GM18870 (cell line): ENCODE measurements around the gene ANKRD44.
A peak's percentile ranks its signal among the peaks of the same experiment; 100 is the strongest.

Source experiments
- ATAC-seq: cut with Tn5 transposase; IDR thresholded peaks from one replicate; pipeline ENCODE4 v1.9.1; 2021; ENCODE audit warnings: moderate library complexity; ENCODE audit not compliant: unreplicated experiment

ANKRD44 gene

DNA sequence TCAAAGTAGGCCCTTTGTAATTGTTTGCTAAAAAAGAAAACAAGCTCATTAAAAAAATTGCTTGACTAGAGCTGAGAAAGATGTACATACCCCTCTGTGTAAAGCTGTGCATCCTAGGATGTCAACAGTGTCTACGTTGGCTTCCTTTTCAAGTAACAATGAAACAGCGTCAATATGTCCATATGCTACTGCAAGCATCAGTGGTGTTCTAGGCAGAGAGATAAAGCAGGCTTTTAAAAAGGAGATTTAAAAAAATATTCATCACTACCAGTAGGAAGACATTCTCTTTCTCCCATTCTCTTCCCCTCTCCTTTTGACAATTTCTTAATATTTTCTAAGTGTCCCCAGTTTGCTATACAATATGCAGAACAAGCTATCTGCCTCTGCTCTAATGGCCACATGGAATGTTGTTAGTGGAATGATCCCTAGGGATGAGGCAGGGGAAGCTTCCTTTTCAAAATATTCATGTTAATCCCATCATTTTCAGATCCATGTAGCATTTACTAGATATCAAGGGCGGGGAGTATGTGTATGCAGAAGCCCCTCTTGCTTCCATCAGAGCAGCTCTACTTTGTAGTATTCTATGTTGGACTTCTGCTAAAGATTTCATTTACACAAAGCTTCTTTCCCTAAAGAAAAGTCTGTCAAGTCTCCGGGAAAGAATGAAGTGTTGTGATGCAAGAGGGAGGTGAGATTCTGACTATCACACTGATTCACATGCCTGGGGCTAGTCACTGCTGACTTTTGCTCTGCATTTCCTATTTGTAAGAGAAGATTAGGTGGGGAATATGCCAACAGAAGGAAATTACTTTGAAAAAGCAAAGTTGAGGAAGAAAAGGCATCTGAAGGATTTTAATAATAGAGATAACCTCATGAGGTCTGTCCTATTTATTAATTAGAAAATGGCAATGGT, 302.6 kb downstream of the ANKRD44 start:
- no peak for ATAC-seq

DNA sequence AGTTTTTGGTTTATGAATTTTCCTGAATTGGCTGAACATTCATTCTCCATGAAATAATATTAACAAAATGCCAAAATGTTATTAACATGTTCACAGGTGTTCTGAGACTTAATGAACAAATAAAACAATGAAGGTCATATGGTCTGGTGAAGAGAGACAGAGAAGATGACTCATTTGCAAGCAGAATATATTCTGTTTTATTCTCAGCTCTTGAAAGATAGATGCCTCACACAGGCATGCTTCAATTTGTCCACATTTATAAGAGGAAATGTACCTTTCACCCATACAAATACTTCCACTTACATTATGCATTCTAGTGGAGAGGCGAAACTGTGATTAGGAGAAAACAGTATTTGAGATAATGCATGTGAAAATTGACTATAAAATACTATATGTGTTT, 308.7 kb downstream of the ANKRD44 start:
- no peak for ATAC-seq

- ATAC-seq = no peak
Observed at GRCh38 chr2:196995757-196996314, 314.7 kb downstream of the ANKRD44 start.

DNA sequence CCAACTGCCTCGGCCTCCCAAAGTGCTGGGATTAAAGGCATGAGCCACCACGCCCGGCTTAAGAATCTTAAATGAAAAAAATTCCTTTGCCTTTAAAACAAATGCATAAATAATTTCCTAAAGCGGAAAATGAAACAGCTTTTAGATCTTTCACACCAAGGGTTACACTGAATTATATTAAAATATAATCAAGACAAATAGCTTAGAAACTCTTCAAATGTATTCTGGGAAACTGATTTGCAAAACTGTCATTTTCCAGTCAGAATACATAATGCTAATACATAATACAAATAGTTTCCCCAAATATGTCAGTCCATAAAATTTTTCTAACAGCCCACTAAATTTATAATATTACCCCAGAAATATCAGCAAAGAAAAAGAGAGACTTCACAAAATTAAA, 315.8 kb downstream of the ANKRD44 start:
- ATAC-seq = no peak

DNA sequence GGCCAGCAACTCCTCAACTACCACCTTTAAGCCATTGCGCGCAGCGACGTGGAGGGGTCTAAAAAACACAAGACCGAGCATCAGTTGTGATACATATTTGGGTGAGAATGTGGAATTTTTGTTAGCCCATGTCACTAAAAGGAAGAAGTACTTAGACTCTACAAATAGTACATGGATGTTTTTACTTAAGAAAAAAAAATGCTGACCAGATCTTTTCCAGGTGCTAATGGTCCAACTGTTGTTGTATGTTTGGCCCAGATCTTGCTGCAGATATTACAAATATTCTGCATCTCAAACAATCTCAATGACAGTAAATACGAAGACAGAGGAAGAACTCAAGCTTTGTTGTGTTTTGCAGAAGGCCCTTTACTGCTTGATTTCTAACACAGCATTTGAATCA, 317.0 kb downstream of the ANKRD44 start:
- ATAC-seq = no peak

DNA sequence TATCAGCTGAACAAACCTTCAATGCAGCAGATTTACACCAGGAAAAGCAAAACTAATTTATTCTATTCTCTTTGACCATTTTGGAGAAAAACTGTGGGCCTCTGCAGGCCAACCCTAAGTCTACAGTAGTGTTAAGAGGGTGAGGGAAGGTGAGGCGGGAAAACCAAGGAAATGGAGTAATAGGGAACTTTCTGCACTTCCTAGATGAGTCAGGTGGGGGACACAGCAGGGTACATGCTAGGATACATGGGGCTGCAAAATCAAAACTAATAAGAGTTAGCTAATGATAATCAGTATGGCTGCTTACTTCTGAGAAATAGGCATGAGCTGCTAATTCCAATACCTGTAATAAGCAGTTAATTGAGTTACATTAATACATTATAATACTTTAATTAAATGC, 318.1 kb downstream of the ANKRD44 start:
- no peak for ATAC-seq

- ATAC-seq = no peak
Observed at GRCh38 chr2:196990788-196991461, 319.7 kb downstream of the ANKRD44 start.

DNA sequence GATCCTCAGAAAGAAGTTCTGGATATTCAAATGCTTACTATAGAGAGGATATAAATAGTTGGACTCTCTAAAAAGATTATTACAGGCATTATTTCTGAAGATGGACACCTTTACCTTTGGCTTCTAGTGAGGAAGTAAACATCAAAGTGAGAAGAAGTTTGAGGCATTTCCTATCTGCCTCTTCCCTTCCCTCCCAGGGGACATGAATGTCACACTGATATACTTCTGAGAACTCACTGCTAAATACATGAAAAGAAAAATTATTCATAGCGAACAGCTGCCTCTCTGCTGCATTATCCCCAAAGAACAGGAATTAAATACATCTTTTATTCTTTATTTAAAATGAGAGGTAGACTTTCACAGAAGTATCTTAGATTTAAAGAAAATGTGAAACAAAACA, 320.5 kb downstream of the ANKRD44 start:
- ATAC-seq = no peak

DNA sequence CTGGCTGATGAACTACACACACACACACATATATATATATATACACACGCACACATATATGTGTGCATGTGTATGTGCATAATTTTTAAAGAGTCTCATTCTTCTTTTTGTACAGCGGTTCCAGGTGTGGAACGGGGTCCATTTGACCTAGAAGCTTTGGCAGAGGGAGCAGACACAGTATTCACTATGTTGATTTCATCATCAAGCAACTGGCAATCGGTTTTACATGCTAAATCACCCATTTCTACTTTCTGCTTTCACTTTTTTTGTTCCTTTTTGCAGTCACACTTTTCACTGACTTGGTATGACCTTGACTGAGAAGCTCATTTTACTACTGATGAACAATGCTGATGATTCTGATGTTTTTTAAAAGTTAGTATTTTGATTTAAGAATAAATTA, 321.1 kb downstream of the ANKRD44 start:
- no peak for ATAC-seq

DNA sequence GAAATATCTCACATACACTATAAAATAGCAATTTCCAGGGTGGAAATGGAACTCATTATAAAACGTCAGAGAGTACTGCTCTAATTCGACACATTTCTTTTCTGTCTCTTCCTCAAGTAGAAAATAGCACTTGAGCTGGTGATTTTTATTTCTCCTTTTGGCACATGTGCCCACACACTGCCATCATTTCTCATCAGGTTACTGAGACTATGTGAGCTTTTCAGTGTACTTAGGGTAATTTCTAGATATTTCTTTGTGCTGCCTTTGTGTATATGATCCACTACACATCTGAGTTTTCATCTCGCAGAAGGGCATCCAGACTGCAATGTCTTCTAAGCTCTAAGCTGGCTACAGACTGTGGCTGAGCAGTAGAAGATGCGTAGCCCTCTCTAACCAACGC, 321.9 kb downstream of the ANKRD44 start:
- no peak for ATAC-seq

DNA sequence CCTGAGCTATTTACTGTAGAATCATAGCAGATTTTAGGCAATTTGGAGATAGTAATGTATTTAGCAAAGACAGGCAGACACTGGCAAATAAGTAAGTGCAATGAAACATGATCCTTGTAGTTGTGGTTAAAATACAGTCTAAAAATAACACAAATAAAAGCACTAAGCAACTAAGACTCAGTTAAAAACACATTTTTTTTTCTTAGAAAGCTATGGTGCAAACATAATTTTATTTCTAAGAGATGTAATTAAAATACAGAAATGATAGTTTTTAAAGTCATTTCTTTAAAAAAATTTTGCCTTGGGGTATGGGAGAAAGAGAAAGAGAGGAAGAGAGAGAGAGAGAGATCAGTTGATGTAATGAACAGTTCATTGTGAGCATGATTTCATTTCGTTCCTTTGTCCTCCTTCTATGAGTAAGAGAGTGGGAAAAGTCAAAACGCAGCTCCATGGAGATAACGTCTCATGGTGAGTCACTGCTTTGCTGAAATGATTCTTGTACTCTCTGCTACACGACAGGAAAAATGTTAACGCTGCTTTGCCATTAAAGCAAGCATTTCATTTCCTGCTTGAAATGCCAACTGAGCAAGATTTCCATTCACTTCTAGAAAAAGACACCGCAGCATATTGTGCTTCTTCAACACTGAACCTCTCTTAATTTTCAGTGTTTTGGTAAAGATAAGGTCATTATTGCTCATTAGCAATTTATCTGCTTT, 322.8 kb downstream of the ANKRD44 start:
- peak; percentile 68 for ATAC-seq

DNA sequence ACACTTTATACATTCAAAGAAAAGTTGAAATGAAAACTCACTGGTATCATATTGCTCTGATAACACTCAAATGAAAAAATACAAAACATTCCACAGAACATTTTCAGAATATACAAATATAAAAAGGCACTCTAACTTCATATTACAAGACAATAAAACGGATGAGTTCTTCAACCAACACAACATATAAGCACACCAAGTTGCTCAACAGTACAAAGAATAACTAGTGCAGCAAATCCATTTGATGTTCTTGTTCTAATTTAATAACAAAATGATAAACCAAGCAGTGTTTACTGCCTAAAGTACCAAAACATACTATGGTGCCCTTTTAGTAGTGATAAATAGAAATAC, 323.3 kb downstream of the ANKRD44 start:
- no peak for ATAC-seq

DNA sequence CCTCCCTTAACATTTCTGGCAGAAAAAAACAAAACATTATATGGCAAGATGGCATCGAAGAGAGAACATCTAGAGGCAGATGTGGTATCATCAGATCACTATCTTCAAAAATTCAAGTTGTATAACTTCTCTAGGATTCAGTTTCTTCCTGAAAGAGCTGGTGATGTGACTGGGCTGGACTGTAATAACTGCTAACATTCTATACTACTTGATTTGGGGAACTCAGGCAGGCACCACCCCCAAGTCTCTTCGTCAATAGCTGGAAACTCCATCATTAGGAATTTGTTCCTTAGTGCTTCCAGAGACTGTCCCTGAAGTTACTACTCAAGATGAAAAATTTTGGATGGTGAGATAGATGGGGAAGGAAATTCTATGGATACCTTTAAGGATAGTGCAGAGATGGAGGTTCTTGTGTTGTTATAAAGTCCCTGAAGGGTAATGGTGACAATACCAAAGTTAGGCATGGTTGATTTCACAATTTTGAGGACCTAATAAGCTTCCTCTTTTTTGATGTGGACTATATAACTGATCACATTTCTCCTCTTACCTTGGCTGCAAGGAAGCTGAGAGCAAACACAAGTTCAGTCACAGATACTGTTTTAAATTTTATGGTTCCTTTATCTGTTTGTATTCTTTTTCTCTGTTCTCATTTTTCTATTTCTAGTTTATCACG, 324.9 kb downstream of the ANKRD44 start:
- ATAC-seq = no peak

DNA sequence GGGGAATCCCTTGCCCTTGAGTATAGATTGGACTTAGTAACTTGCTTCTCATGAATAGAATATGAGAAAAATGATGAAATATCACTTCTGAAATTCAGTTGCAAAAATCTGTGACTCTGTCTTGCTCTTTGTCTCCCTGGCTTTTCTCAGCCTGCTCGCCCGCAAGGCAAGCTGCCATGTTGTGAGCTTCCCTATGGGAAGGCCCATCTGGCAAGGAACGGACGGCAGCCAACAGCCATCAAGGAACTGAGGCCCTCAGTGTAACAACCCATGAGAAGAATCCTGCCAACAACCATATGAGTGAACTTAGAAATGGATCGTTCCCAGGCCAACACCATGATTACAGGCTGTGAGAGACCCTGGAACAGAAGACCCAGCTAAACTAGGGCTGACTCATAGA, 325.7 kb downstream of the ANKRD44 start:
- ATAC-seq = no peak

GRCh38 chr2:196983934-196984333, 326.6 kb downstream of the ANKRD44 start:
- no peak for ATAC-seq

DNA sequence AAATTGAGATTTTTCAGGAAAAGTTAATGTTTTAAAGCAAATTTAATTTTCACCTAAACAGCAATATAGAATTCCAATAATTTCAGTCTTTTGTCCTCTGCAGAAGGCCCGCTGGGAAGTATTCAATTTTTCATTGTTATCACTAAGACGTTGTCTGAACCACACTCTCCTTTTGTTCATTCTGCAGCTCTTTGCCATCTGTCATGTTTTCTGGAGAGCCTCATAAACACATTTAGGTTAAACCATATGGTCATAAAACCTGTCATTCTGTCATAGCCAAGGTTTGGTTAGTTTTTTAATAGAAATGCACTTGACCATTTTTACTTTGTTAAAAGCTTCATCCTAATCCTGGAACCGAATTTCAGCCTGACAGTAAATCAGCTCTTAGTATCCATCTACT, 330.1 kb downstream of the ANKRD44 start:
- ATAC-seq = no peak

DNA sequence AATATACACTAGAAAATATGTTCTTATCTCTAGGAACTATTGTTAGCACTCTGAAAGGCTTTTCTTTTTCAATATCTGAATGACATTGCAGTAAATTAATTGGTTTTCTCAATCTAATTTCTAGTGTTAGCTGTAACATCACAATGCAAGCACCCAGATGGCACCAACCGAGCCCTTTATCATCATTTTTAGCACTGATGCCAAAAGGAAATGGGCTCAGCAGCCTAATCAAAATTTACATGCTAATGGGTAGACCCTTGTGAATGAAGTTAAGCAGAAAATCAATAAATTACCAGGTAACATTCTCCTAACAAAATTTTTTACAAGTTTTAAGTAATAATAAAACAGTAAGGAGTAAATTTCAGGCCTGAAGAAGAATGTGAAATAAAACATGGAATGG, 330.6 kb downstream of the ANKRD44 start:
- ATAC-seq = no peak

DNA sequence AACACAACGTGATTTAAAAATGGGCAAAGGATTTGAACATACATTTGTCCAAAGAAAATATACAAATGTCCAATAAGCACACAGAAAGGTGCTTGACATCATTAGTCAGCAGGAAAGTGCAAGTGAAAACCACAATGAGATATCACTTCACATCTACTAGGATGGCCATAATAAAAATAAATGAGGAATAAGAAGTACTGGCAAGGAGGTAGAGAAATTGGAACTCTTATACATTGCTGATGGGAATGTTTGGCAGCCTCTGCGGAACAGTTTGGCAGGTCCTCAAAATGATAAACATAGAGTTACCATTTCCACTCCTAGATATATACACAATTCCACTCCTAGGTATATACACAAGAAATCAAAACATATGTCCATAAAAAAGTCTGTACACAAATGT, 333.1 kb downstream of the ANKRD44 start:
- ATAC-seq = no peak

- no peak for ATAC-seq
Observed at GRCh38 chr2:196974970-196975369, 335.6 kb downstream of the ANKRD44 start.

DNA sequence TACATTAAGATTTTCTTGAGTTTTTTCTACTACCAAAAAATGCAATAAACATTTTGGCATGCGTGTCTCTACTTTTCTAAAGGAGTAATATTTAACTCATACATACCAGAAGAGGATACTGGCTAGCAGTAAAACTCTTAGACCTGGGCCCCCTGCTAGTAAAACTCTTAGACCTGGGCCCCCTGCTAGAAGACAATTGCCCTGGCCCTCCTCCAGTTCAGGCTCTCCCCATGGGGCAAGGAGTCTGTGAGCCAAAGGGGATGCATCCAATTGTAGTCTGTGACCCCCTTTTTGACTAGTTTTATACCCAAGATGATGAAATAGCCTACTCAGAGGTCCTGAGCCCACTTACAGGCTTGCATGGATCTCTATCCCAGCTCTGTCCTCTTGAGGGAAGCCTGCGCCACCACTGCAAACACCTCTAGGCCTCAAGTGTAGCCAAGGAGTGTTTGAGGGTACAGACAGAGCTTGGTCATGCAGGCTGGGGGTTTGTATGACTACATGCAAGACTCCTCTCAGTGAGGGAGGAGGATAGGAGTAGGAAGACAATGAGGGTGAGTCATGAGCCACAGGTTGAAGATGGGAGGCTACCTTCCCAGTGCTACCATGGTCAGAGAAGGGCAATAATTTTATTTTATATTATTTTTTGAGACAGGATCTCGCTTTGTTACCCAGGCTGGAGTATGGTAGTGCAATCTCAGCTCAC, 338.9 kb downstream of the ANKRD44 start:
- ATAC-seq = no peak
